HEK293T (cell line): ENCODE measurements around the gene RNF123.

Experiments used
- BHLHE40 ChIP-seq: fragments of 450-650 bp; IDR thresholded peaks from 2 replicates; pipeline ENCODE4 v1.6.1; 2016; ENCODE audit warnings: mild to moderate bottlenecking, moderate library complexity, borderline replicate concordance
- ELF4 ChIP-seq: fragments of 450-650 bp; IDR thresholded peaks from 2 replicates; pipeline ENCODE4 v1.6.1; 2017; ENCODE audit warnings: antibody characterized with exemption
- FOXM1 ChIP-seq: fragments of 450-650 bp; IDR thresholded peaks from 2 replicates; pipeline ENCODE4 v1.6.1; 2017; ENCODE audit warnings: mild to moderate bottlenecking, borderline replicate concordance
- L3MBTL2 ChIP-seq: fragments of 450-650 bp; conservative IDR thresholded peaks from 2 replicates; pipeline ENCODE4 v1.6.1; 2016; ENCODE audit warnings: mild to moderate bottlenecking
- TARDBP ChIP-seq: fragments of 450-650 bp; IDR thresholded peaks from 2 replicates; pipeline ENCODE4 v1.6.1; 2016

DNA sequence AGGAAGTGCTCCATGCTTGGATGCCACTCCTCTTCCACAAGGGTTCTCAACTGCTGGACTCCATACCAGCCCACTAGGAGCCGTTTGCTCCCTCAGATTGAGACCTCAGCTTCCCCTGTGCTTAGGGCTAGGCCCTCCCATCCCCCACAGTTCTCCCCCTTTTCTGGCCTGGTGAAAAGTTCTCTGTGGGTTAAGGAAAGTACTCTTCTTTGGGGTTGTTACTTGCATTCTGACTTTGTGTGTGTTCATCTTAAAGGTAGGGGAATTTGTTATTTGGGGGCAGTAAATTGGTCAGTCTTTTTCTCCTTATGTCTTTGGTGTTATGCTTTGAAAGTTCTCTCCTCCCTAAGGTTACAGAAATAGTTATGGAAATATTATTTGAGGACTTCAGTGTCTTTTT is 39.2 kb upstream of the RNF123 start:
- no peak for TF ChIP-seq ELF4
- no peak for TF ChIP-seq L3MBTL2
- TF ChIP-seq TARDBP = no peak
- TF ChIP-seq FOXM1 = no peak
- TF ChIP-seq BHLHE40 = no peak
